Measurements from ENCODE around the gene SMTNL1. TPM values are rescaled to one million over a fixed set of nuclear protein-coding genes. Genes with fewer than 3 reads are reported as not detected.
"Not testable (repeated sequence)": the region's sequence is repeated elsewhere in the genome, so short reads cannot be mapped to it uniquely, and the experiment has no call there.

Gene SMTNL1
- polyA plus RNA-seq, 4 donors: 0.21 to 0.63 (median 0.38) TPM

- DNase-seq (ENCODE audit: low read depth in 4 of 4, low spot score in 3 of 4): no peak
These were observed 30.9 kb upstream of the SMTNL1 start for GRCh38 chr11:57506522-57506921.

GRCh38 chr11:57508341-57509170 is 28.8 kb upstream of the SMTNL1 start:
- DNase-seq (ENCODE audit: low read depth in 4 of 4, low spot score in 3 of 4): no peak

- DNase-seq (ENCODE audit: low read depth in 4 of 4, low spot score in 3 of 4): no peak
These were observed 25.5 kb upstream of the SMTNL1 start for GRCh38 chr11:57511741-57512430.

- no peak for DNase-seq (ENCODE audit: low read depth in 4 of 4, low spot score in 3 of 4)
These were observed 24.5 kb upstream of the SMTNL1 start for GRCh38 chr11:57512646-57513451.

GRCh38 chr11:57513452-57513795 is 24.0 kb upstream of the SMTNL1 start:
- no peak for DNase-seq (ENCODE audit: low read depth in 4 of 4, low spot score in 3 of 4)

- DNase-seq (ENCODE audit: low read depth in 4 of 4, low spot score in 3 of 4): no peak
These were observed 23.4 kb upstream of the SMTNL1 start for GRCh38 chr11:57513911-57514537.

GRCh38 chr11:57514538-57515331 is 22.7 kb upstream of the SMTNL1 start:
- DNase-seq (ENCODE audit: low read depth in 4 of 4, low spot score in 3 of 4): no peak

GRCh38 chr11:57515332-57516060 is 21.9 kb upstream of the SMTNL1 start, which contains the start of gene SLC43A1:
TSS of gene SLC43A1 (minus strand) at chr11:57515702. CDS start at chr11:57514111, 1,591 bp downstream.
- no peak for DNase-seq (ENCODE audit: low read depth in 4 of 4, low spot score in 3 of 4)

GRCh38 chr11:57516061-57516443 is 21.3 kb upstream of the SMTNL1 start:
- DNase-seq (ENCODE audit: low read depth in 4 of 4, low spot score in 3 of 4): no peak

- no peak for DNase-seq (ENCODE audit: low read depth in 4 of 4, low spot score in 3 of 4)
These were observed 16.3 kb upstream of the SMTNL1 start for GRCh38 chr11:57521116-57521515.

GRCh38 chr11:57523419-57523818 is 14.0 kb upstream of the SMTNL1 start:
- DNase-seq (ENCODE audit: low read depth in 4 of 4, low spot score in 3 of 4): no peak

GRCh38 chr11:57527056-57527631 is 10.3 kb upstream of the SMTNL1 start:
- no peak for DNase-seq (ENCODE audit: low read depth in 4 of 4, low spot score in 3 of 4)

- no peak for DNase-seq (ENCODE audit: low read depth in 4 of 4, low spot score in 3 of 4)
These were observed 8.4 kb upstream of the SMTNL1 start for GRCh38 chr11:57529012-57529411.

- DNase-seq (ENCODE audit: low read depth in 4 of 4, low spot score in 3 of 4): no peak
These were observed 7.2 kb upstream of the SMTNL1 start for GRCh38 chr11:57530215-57530595.

- DNase-seq (ENCODE audit: low read depth in 4 of 4, low spot score in 3 of 4): peak; percentile 84 to 95 (median 90)
These were observed 6.5 kb upstream of the SMTNL1 start, which contains the start of gene TIMM10 for GRCh38 chr11:57530596-57531507. TSS of gene TIMM10 (minus strand) at chr11:57530754. CDS start at chr11:57530189, 565 bp downstream.

GRCh38 chr11:57534449-57534848 is 2.9 kb upstream of the SMTNL1 start:
- DNase-seq (ENCODE audit: low read depth in 4 of 4, low spot score in 3 of 4): not testable (repeated sequence)

- DNase-seq (ENCODE audit: low read depth in 4 of 4, low spot score in 3 of 4): no peak
These were observed 1.9 kb downstream of the SMTNL1 start for GRCh38 chr11:57539342-57539741.

GRCh38 chr11:57541169-57541568 is 3.8 kb downstream of the SMTNL1 start:
- DNase-seq (ENCODE audit: low read depth in 4 of 4, low spot score in 3 of 4): no peak
